GM21786 (cell line): ENCODE results near the gene EPHA4.
A peak's percentile ranks its signal among the peaks of the same experiment; 100 is the strongest.

Experiments used
- ATAC-seq: cut with Tn5 transposase; IDR thresholded peaks from one replicate; pipeline ENCODE4 v1.9.1; 2021; ENCODE audit not compliant: unreplicated experiment

The EPHA4 gene

GRCh38 chr2:221546505-221547225 lies 25.4 kb downstream of the EPHA4 start:
- ATAC-seq, result no peak

- no peak for ATAC-seq
Observed at GRCh38 chr2:221541131-221541735, 30.9 kb downstream of the EPHA4 start.

GRCh38 chr2:221539246-221539645 lies 32.9 kb downstream of the EPHA4 start:
- ATAC-seq, result no peak

GRCh38 chr2:221535824-221536223 lies 36.3 kb downstream of the EPHA4 start:
- no peak for ATAC-seq

- ATAC-seq, result no peak
Observed at GRCh38 chr2:221533299-221533698, 38.8 kb downstream of the EPHA4 start.

GRCh38 chr2:221532641-221533040 lies 39.5 kb downstream of the EPHA4 start:
- no peak for ATAC-seq

GRCh38 chr2:221530653-221531037 lies 41.5 kb downstream of the EPHA4 start:
- no peak for ATAC-seq

- ATAC-seq, result no peak
Observed at GRCh38 chr2:221529943-221530652, 42.0 kb downstream of the EPHA4 start.

- no peak for ATAC-seq
Observed at GRCh38 chr2:221529177-221529942, 42.7 kb downstream of the EPHA4 start.

- ATAC-seq, result no peak
Observed at GRCh38 chr2:221527776-221528309, 44.3 kb downstream of the EPHA4 start.

GRCh38 chr2:221524158-221524557 lies 47.9 kb downstream of the EPHA4 start:
- ATAC-seq, result no peak

- ATAC-seq, result no peak
Observed at GRCh38 chr2:221521233-221521845, 50.8 kb downstream of the EPHA4 start.

- no peak for ATAC-seq
Observed at GRCh38 chr2:221518935-221519625, 53.0 kb downstream of the EPHA4 start.

GRCh38 chr2:221518201-221518934 lies 53.7 kb downstream of the EPHA4 start:
- ATAC-seq, result peak; percentile 46

- ATAC-seq, result peak; percentile 90
Observed at GRCh38 chr2:221517696-221518151, 54.4 kb downstream of the EPHA4 start.

- no peak for ATAC-seq
Observed at GRCh38 chr2:221517146-221517695, 54.9 kb downstream of the EPHA4 start.

GRCh38 chr2:221515864-221516263 lies 56.2 kb downstream of the EPHA4 start:
- ATAC-seq, result no peak

- no peak for ATAC-seq
Observed at GRCh38 chr2:221514305-221515040, 57.6 kb downstream of the EPHA4 start.
